Thoracic aorta (tissue), 2 donors: ENCODE measurements around the gene C11orf71. TPM values are rescaled to one million over a fixed set of nuclear protein-coding genes. Genes with fewer than 3 reads are reported as not detected.

Experiments used
- ATAC-seq: fragments of 150-250 bp; one replicate; pipeline ENCODE4 v1.8.0; 2017; ENCODE audit warnings: low read depth; ENCODE audit not compliant: insufficient number of reproducible peaks, low FRiP score
- DNase-seq: peaks from one replicate; pipeline ENCODE4 v3.0.0-alpha.2; 2020; ENCODE audit warnings: low spot score
- H3K27ac ChIP-seq, 2 donors: fragments of 200-600 bp; sonication (generic); 1 replicate in 1 of 2; 2 replicates in 1 of 2; pipeline ENCODE4 v1.5.1; 2016; ENCODE audit warnings: mild to moderate bottlenecking in 2 of 2, moderate library complexity in 2 of 2
- H3K27me3 ChIP-seq: fragments of 200-600 bp; sonication (generic); replicated peaks from 2 replicates; pipeline ENCODE4 v1.6.0; 2016; ENCODE audit warnings: mild to moderate bottlenecking; ENCODE audit not compliant: insufficient read depth
- H3K36me3 ChIP-seq: fragments of 200-600 bp; sonication (generic); one replicate; pipeline ENCODE4 v1.5.1; 2016
- H3K4me1 ChIP-seq, 2 donors: fragments of 200-600 bp; sonication (generic); 1 replicate in 1 of 2; 2 replicates in 1 of 2; pipeline versions ENCODE4 v1.5.1 to v1.6.0; 2016; ENCODE audit warnings: low read depth in 2 of 2, mild to moderate bottlenecking in 1 of 2; ENCODE audit not compliant: control insufficient read depth in 1 of 2
- H3K4me3 ChIP-seq: fragments of 200-600 bp; sonication (generic); 2 replicates; pipeline ENCODE4 v1.5.1; 2016; ENCODE audit warnings: mild to moderate bottlenecking
- H3K9me3 ChIP-seq: fragments of 200-600 bp; sonication (generic); 2 replicates; pipeline ENCODE4 v1.5.1; 2016
- CTCF ChIP-seq: fragments of 200-600 bp; sonication (generic); IDR thresholded peaks from one replicate; pipeline ENCODE4 v1.5.1; 2019; ENCODE audit warnings: antibody characterized with exemption
- total RNA-seq, 2 donors: library from RNA; depleted of rRNA; stranded (reverse); fragments of >200 nt; gene quantifications; one replicate each; pipeline versions ENCODE4 v1.1.0 to v1.2.3, GENCODE V29; 2016

Gene C11orf71
- total RNA-seq, 2 donors from 2014 or later: 2.9 to 4.1 TPM

GRCh38 chr11:114439229-114440120 is 39.2 kb upstream of the C11orf71 start, which contains the start of gene REXO2:
REXO2 (plus strand) TSS chr11:114439467; CDS start chr11:114439529, 62 bp downstream.
- TF ChIP-seq CTCF: no peak

GRCh38 chr11:114438303-114438702 is 38.0 kb upstream of the C11orf71 start:
- TF ChIP-seq CTCF: no peak
- DNase-seq (no peak), ATAC-seq (no peak)
- Histone ChIP-seq H3K27me3 (no peaks in the 10 kb centered on the region), H3K9me3 (no peaks in the 10 kb centered on the region), H3K4me1 (peaks cover 0 to 18% of the 10 kb centered on the region in 2 donors), H3K4me3 (peak overlapping the region; percentile 99), H3K36me3 (no peaks in the 10 kb centered on the region), H3K27ac (no peak overlapping the region)

More at GRCh38 chr11:114439229-114440120, 39.2 kb upstream of the C11orf71 start, which contains the start of gene REXO2:
- Histone ChIP-seq H3K36me3 (no peaks in the 10 kb centered on the region), H3K4me1 (peaks cover 0 to 18% of the 10 kb centered on the region in 2 donors), H3K4me3 (peak within 1 kb of the TSS; percentile 99), H3K9me3 (no peaks in the 10 kb centered on the region), H3K27me3 (no peaks in the 10 kb centered on the region), H3K27ac (peak within 1 kb of the TSS; percentile 76 to 87)
- peak; percentile 83 for DNase-seq
- ATAC-seq: peak; percentile 81

GRCh38 chr11:114433376-114433775 is 33.1 kb upstream of the C11orf71 start:
- Histone ChIP-seq H3K4me1 (no peaks in the 10 kb centered on the region), H3K36me3 (no peaks in the 10 kb centered on the region), H3K9me3 (no peaks in the 10 kb centered on the region), H3K27me3 (no peaks in the 10 kb centered on the region), H3K27ac (no peak overlapping the region), H3K4me3 (no peak overlapping the region)
- no peak for ATAC-seq
- DNase-seq: no peak
- TF ChIP-seq CTCF: no peak

- H3K36me3 ChIP-seq: no peaks in the 10 kb centered on the region
- no peaks in the 10 kb centered on the region for H3K4me1 ChIP-seq
- ATAC-seq (no peak), DNase-seq (no peak)
- H3K27me3 ChIP-seq: no peaks in the 10 kb centered on the region
- no peak for TF ChIP-seq CTCF
- H3K9me3 ChIP-seq: no peaks in the 10 kb centered on the region
- no peak overlapping the region for H3K27ac ChIP-seq
- no peak overlapping the region for H3K4me3 ChIP-seq
These were observed 32.6 kb upstream of the C11orf71 start for GRCh38 chr11:114432893-114433292.

DNA sequence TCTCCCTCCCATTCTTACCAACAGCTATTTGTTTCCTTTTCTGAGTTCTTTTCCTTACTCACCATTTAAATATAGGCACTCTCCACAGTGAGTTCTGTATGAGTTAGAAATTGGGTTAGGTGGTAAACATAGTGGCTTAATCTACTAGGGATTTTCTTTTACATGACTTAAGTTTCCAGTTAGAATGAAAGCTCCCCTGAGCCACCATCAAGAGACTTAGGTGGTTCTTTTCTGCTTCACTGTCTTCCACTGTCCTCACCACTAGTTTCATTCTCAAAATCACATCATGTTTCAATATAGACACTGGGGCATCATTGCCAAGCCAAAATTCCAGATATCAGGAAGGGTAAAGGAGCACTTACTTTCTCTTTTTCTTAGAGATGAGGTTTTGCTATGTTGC is 30.0 kb upstream of the C11orf71 start:
- Histone ChIP-seq H3K4me1 (no peaks in the 10 kb centered on the region), H3K36me3 (no peaks in the 10 kb centered on the region), H3K27ac (no peak overlapping the region), H3K27me3 (no peaks in the 10 kb centered on the region), H3K9me3 (no peaks in the 10 kb centered on the region), H3K4me3 (no peak overlapping the region)
- ATAC-seq (no peak), DNase-seq (no peak)
- no peak for TF ChIP-seq CTCF
